PC-3 (cell line): ENCODE measurements around the gene CYBA.

Experiments
- EZH2 ChIP-seq: fragments of 300-600 bp; sonication (generic); IDR thresholded peaks from one replicate; pipeline ENCODE4 v1.6.1; 2017; ENCODE audit warnings: antibody characterized with exemption, mild to moderate bottlenecking, low read length; ENCODE audit not compliant: unreplicated experiment
- TF ChIP-seq, protein P1 (sequence below): fragments of 300-600 bp; sonication (generic); conservative IDR thresholded peaks from 2 replicates; pipeline ENCODE4 v1.5.1; 2017; ENCODE audit warnings: antibody characterized with exemption, low read depth, mild to moderate bottlenecking, low read length

DNA sequence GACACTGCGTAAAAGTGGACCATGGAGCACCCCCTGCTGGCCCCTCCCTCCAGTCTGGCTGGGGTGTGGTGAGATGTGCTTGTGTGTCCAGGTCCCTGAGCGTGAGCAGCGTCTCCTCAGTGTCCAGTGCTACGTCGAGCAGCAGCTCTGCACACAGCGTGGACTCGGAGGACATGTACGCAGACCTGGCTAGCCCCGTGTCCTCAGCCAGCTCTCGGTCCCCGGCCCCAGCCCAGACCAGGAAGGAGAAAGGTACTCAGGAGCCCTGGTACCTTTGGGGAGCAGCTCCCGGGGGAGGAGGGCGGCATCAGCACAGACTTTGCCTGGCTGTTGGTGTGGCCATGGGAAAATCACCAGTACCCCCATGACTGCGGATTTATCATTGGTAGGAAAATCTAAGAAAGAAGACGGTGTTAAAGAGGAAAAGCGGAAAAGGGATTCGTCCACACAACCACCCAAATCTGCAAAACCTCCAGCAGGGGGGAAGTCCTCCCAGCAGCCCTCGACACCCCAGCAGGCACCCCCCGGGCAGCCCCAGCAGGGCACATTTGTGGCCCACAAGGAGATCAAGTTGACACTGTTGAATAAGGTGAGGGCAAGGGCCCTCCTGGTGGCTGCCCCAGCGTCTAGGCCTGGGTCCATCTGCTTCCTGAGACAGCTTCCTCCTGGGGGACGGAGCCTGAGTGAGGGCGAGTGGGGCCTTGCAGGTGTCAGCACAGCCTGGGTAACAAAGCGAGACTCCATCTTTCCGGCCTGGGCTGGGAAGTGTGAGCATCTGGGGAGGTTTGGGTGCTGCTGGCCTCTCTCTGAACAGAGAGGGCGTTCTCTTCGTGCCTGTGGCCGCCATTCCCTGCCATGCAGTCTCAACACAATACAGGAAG lies 23.1 kb downstream of the CYBA start:
- TF ChIP-seq, protein P1, sequence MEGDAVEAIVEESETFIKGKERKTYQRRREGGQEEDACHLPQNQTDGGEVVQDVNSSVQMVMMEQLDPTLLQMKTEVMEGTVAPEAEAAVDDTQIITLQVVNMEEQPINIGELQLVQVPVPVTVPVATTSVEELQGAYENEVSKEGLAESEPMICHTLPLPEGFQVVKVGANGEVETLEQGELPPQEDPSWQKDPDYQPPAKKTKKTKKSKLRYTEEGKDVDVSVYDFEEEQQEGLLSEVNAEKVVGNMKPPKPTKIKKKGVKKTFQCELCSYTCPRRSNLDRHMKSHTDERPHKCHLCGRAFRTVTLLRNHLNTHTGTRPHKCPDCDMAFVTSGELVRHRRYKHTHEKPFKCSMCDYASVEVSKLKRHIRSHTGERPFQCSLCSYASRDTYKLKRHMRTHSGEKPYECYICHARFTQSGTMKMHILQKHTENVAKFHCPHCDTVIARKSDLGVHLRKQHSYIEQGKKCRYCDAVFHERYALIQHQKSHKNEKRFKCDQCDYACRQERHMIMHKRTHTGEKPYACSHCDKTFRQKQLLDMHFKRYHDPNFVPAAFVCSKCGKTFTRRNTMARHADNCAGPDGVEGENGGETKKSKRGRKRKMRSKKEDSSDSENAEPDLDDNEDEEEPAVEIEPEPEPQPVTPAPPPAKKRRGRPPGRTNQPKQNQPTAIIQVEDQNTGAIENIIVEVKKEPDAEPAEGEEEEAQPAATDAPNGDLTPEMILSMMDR, result no peak
- no peak for TF ChIP-seq EZH2
